ENCODE measurements around the gene RNF14.
"Not testable (repeated sequence)": the region's sequence is repeated elsewhere in the genome, so short reads cannot be mapped to it uniquely, and the experiment has no call there.

The RNF14 gene

GRCh38 chr5:142025637-142026036 is 56.7 kb downstream of the RNF14 start:
- TF ChIP-seq, protein P1, sequence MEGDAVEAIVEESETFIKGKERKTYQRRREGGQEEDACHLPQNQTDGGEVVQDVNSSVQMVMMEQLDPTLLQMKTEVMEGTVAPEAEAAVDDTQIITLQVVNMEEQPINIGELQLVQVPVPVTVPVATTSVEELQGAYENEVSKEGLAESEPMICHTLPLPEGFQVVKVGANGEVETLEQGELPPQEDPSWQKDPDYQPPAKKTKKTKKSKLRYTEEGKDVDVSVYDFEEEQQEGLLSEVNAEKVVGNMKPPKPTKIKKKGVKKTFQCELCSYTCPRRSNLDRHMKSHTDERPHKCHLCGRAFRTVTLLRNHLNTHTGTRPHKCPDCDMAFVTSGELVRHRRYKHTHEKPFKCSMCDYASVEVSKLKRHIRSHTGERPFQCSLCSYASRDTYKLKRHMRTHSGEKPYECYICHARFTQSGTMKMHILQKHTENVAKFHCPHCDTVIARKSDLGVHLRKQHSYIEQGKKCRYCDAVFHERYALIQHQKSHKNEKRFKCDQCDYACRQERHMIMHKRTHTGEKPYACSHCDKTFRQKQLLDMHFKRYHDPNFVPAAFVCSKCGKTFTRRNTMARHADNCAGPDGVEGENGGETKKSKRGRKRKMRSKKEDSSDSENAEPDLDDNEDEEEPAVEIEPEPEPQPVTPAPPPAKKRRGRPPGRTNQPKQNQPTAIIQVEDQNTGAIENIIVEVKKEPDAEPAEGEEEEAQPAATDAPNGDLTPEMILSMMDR (IDR thresholded peaks at IDR 0.05; ENCODE audit: insufficient read depth, missing control alignments), result no peak
- DNase-seq (ENCODE audit: insufficient read length, low spot score) (no peak), FAIRE-seq (no peak)

DNA sequence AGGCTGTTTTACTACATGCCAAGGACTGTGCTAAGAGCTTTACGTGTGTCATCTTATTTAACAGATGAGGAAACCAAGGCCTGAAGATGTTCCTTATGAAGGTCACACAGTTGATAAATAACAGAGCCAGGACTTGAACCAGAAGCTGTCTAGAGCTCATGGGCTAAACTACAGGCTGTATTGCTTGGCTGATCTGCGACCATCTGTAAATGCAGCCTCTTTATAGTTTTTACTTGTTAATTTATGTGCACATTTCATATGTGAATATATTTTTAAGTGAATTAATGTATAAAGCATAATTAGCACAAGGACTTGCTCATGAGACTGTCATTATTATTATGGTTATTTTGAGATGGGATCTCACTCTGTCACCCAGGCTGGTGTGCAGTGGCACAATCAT is 63.2 kb downstream of the RNF14 start:
- DNase-seq (ENCODE audit: insufficient read length, low spot score) (no peak), FAIRE-seq (no peak)
- TF ChIP-seq, protein P1 (IDR thresholded peaks at IDR 0.05; ENCODE audit: insufficient read depth, missing control alignments), result no peak

DNA sequence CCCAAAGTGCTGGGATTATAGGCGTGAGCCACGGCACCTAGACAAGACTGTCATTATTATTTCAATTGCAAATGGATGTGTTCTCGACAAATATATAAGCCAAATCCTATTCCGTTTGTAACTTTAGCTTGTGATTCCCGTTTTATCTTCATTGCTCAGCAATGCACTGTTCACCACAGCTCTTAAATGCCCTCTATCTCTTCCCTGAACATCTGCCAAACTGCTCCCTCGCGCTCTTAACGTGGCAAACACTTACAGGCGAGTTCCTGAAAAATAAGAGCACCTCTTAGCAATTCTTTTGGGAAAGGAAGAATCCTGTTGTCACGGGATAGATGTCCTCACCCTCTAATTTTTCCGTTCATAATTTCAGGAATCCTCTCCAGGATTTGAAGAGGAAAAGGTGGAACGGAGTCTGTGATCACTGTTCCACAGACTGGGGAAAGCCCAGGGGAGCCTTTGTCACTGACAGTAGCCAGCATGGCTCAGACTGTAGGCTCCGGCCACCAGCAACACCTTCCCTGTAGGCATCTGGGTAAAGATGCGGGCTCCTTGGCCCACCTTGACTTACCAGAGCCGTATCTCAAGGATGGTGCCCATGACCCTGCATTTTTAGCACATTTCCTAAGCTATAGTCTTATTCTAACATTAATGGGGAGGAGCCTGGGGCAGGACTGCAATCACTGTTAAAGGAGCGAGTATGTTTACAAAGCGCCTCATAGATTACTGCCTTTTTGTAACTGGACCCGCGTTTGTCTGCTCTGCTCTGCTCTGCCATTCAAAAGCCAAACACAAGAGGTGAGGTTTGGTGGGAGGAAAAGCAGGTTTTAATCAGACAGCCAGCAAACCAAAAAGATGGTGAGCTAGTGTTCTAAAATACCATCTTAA is 64.1 kb downstream of the RNF14 start:
- TF ChIP-seq, protein P1 (IDR thresholded peaks at IDR 0.05; ENCODE audit: insufficient read depth, missing control alignments), result no peak
- FAIRE-seq, result no peak
- DNase-seq (ENCODE audit: insufficient read length, low spot score), result no peak

- not testable (repeated sequence) for DNase-seq (ENCODE audit: insufficient read length, low spot score); FAIRE-seq
Measured at GRCh38 chr5:142033632-142034567, 65.0 kb downstream of the RNF14 start.

DNA sequence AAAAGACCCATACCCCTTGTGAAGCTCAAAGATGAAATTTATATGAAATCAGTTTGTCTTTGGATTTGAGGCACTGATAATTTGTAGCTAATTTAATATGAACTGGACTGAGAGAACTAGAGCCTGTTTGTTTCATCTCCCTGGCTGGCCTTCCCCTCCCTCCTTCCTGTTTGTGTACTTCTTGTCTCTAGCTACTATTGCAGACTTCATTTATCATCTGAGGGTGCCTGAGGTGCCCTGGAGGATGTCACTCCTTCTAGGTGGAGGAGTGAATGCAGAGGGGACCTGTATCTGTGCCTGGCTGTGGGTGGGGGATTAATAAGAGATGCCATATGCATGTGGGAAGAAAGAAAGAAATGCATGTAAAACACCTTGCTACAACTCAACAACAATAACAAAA is 66.1 kb downstream of the RNF14 start:
- FAIRE-seq (no peak), DNase-seq (ENCODE audit: insufficient read length, low spot score) (no peak)
- TF ChIP-seq, protein P1 (IDR thresholded peaks at IDR 0.05; ENCODE audit: insufficient read depth, missing control alignments), result no peak

- TF ChIP-seq, protein P1 (IDR thresholded peaks at IDR 0.05; ENCODE audit: insufficient read depth, missing control alignments), result no peak
- DNase-seq (ENCODE audit: insufficient read length, low spot score) (no peak), FAIRE-seq (no peak)
Measured at GRCh38 chr5:142036918-142037317, 68.0 kb downstream of the RNF14 start.

GRCh38 chr5:142037599-142037998 is 68.7 kb downstream of the RNF14 start:
- DNase-seq (ENCODE audit: insufficient read length, low spot score); FAIRE-seq: not testable (repeated sequence)

- FAIRE-seq, result no peak
- TF ChIP-seq, protein P1 (IDR thresholded peaks at IDR 0.05; ENCODE audit: insufficient read depth, missing control alignments), result no peak
- no peak for DNase-seq (ENCODE audit: insufficient read length, low spot score)
Measured at GRCh38 chr5:142038735-142039134, 69.8 kb downstream of the RNF14 start.

Measured in D721Med (cell line).